HL-60 (cell line): ENCODE results near the gene KRTAP1-5.
"Not testable (repeated sequence)": the region's sequence is repeated elsewhere in the genome, so short reads cannot be mapped to it uniquely, and the experiment has no call there.

Experiments used
- TF ChIP-seq, protein P1 (sequence below): IDR thresholded peaks from 2 replicates; pipeline ENCODE4 v1.6.1; 2012; ENCODE audit warnings: low read depth; ENCODE audit not compliant: insufficient replicate concordance
- TF ChIP-seq, protein P2 (sequence below): IDR thresholded peaks from one replicate; pipeline ENCODE4 v1.5.1; 2011; ENCODE audit warnings: low read length, control low read depth, inconsistent platforms; ENCODE audit not compliant: insufficient read depth

DNA sequence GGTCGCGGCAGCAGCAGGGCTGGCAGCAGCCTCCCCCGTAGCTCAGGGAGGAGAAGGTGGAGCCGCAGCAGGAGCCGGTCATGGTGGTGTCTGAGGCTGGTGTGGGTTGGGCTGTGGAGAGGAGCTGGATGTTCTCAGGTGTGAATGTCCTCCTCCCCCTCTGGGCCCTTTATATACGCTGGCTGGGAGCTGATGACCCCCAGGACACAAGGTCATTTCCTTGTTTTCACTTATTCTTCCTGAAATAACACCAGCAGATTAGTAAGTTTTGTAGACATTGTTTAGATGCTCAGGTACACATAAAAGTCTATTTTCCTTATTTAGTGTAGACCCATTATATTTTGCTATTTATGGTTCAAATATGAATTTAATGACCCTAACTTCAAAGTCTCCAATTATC is 28.1 kb upstream of the KRTAP1-5 start, which contains the start of gene KRTAP2-2:
- TF ChIP-seq, protein P1, sequence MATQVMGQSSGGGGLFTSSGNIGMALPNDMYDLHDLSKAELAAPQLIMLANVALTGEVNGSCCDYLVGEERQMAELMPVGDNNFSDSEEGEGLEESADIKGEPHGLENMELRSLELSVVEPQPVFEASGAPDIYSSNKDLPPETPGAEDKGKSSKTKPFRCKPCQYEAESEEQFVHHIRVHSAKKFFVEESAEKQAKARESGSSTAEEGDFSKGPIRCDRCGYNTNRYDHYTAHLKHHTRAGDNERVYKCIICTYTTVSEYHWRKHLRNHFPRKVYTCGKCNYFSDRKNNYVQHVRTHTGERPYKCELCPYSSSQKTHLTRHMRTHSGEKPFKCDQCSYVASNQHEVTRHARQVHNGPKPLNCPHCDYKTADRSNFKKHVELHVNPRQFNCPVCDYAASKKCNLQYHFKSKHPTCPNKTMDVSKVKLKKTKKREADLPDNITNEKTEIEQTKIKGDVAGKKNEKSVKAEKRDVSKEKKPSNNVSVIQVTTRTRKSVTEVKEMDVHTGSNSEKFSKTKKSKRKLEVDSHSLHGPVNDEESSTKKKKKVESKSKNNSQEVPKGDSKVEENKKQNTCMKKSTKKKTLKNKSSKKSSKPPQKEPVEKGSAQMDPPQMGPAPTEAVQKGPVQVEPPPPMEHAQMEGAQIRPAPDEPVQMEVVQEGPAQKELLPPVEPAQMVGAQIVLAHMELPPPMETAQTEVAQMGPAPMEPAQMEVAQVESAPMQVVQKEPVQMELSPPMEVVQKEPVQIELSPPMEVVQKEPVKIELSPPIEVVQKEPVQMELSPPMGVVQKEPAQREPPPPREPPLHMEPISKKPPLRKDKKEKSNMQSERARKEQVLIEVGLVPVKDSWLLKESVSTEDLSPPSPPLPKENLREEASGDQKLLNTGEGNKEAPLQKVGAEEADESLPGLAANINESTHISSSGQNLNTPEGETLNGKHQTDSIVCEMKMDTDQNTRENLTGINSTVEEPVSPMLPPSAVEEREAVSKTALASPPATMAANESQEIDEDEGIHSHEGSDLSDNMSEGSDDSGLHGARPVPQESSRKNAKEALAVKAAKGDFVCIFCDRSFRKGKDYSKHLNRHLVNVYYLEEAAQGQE, result not testable (repeated sequence)
- TF ChIP-seq, protein P2, sequence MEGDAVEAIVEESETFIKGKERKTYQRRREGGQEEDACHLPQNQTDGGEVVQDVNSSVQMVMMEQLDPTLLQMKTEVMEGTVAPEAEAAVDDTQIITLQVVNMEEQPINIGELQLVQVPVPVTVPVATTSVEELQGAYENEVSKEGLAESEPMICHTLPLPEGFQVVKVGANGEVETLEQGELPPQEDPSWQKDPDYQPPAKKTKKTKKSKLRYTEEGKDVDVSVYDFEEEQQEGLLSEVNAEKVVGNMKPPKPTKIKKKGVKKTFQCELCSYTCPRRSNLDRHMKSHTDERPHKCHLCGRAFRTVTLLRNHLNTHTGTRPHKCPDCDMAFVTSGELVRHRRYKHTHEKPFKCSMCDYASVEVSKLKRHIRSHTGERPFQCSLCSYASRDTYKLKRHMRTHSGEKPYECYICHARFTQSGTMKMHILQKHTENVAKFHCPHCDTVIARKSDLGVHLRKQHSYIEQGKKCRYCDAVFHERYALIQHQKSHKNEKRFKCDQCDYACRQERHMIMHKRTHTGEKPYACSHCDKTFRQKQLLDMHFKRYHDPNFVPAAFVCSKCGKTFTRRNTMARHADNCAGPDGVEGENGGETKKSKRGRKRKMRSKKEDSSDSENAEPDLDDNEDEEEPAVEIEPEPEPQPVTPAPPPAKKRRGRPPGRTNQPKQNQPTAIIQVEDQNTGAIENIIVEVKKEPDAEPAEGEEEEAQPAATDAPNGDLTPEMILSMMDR, result not testable (repeated sequence)
